ENCODE results near the gene LNPEP. TPM values are rescaled to one million over a fixed set of nuclear protein-coding genes. Genes with fewer than 3 reads are reported as not detected.

The LNPEP gene
- total RNA-seq, 2 donors from 2014 or later = 75.7 to 80.3 TPM

DNA sequence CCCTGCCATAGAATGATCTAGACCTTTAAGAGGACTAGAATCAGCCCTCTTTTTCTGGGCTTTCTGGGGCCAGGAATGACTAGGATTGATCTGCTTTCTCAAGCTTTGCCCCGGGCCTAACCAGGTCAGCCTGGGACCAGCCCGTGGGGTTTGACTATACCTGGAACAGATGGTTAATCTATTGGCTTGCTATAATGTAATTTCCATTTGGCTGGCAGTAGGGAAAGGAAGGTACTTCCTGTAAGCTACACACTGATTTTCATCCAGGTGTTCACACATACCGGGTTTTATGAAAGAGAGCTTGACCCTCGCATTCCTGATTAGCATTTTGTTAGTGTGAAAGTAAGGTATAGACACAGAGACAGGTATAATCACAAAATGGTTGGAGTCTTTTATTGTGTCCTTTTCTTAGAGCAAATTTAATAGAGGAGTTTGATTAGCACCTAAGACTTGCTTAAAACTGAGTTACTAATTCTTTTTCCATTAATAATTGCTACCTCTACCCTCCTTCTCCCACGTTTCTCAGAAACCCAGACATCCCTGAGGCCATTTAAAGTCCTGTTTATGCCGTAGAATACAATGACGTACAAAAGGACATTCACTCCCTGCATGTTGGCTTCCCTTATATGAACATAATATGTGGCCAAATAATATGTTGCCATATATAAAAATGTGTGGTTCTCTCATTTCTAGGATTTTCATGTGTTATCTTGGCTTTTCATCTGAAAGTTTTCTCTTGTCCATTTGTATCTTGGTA lies 17.3 kb downstream of the LNPEP start:
- Mint-ChIP-seq H3K4me3 (no peak overlapping the region), H3K27ac (peak overlapping the region; percentile 35), H3K9me3 (peaks cover 0 to 5% of the 10 kb centered on the region in 2 donors), H3K4me1 (ENCODE audit: low read depth) (peaks cover 78% of the 10 kb centered on the region), H3K27me3 (ENCODE audit: low read depth) (no peaks in the 10 kb centered on the region), H3K36me3 (ENCODE audit: insufficient read depth in 2 of 2) (peaks cover 0 to 17% of the 10 kb centered on the region in 2 donors)
- DNase-seq (no peak), ATAC-seq (replicated peaks in 1 of 2) (no peak)

DNA sequence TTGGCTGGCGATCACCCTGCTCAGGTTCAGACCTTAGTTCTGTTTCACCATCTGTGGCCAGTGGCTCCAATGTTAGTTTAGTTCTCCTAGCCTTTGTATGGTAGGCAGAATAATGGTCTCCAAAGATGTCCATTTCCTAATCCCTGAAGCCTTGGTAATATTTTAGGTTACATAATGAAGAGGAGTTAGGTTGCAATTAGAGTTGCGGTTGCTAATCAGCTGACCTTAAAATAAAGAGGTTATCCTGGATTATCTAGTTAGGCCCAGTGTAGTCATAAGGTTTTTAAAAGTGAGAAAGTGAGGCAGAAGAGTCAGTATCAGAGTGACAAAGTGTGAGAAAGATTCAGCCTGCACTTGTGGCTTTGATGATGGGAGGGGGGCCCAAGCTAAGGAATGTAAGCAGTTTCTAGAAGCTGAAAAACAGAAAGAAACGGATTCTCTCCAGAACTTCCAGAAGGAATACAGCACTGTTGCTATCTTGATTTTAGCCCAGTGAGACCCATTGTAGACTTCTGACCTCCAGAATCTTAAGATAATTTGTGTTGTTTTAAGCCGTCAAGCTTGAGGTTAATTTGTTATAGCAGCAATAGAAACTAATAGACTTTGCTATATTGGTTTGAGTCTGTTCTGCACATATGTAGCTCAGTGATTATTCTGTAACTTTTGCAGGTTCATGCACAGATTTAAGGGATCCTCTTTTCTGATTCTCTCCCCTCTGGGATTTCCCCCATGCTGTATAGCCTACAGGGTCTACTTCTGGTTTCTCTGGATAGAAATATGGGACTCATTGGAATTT lies 21.6 kb downstream of the LNPEP start:
- DNase-seq = peak; percentile 55 to 64

DNA sequence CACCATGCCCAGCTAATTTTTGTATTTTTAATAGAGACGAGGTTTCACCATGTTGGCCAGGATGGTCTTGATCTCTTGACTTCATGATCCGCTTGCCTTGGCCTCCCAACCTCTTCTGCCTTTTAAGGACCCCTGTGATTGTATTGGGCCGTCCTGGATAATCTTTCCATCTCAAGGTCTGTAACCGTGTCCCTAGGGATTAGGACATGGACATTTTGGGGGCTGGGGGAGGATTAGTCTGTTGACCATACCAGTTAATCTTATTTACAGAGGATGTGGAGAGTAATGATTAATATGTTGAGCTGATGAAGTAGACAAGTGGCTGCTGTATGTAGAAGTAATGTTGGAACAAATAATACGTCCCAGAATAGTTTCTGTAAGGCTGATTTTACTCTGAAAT lies 23.1 kb downstream of the LNPEP start:
- ATAC-seq (replicated peaks in 1 of 2) (no peak), DNase-seq (no peak)
- peaks cover 0 to 6% of the 10 kb centered on the region in 2 donors for H3K36me3 Mint-ChIP-seq (ENCODE audit: insufficient read depth in 2 of 2)
- peak overlapping the region; percentile 75 to 83 for H3K4me3 Mint-ChIP-seq
- peak overlapping the region; percentile 60 for H3K27ac Mint-ChIP-seq
- peaks cover 86% of the 10 kb centered on the region for H3K4me1 Mint-ChIP-seq (ENCODE audit: low read depth)
- no peaks in the 10 kb centered on the region for H3K9me3 Mint-ChIP-seq
- H3K27me3 Mint-ChIP-seq (ENCODE audit: low read depth) = no peaks in the 10 kb centered on the region

More for the DNA sequence above, 21.6 kb downstream of the LNPEP start:
- Mint-ChIP-seq H3K4me3 (peak overlapping the region; percentile 75 to 83), H3K9me3 (no peaks in the 10 kb centered on the region), H3K4me1 (ENCODE audit: low read depth) (peaks cover 86% of the 10 kb centered on the region), H3K27ac (peak overlapping the region; percentile 88), H3K36me3 (ENCODE audit: insufficient read depth in 2 of 2) (peaks cover 0 to 6% of the 10 kb centered on the region in 2 donors), H3K27me3 (ENCODE audit: low read depth) (no peaks in the 10 kb centered on the region)
- peak; percentile 95 for ATAC-seq (replicated peaks in 1 of 2)

DNA sequence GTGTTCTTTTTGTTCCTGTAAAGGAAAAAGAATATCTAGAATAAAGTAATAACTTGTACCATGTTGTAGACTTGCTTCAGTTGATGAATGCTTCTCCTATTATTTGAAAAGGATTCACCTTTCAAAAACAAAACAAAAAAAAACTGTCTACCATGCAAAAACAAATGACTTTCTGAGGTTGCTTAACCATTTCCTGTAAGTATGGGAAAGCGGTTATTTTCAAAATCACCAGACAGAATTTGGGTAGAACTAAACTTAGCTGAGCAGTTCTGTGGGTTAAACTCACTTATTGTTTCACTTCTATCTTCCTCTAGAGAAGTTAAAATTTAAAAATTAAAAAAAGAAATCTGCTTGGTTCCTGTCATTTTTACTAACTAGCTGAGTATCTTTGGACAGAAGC lies 25.2 kb downstream of the LNPEP start:
- peak; percentile 51 to 61 for ATAC-seq (replicated peaks in 1 of 2)
- no peak for DNase-seq
- Mint-ChIP-seq H3K4me1 (ENCODE audit: low read depth) (peaks cover 87% of the 10 kb centered on the region), H3K27ac (peak overlapping the region; percentile 54), H3K36me3 (ENCODE audit: insufficient read depth in 2 of 2) (peaks cover 0 to 8% of the 10 kb centered on the region in 2 donors), H3K27me3 (ENCODE audit: low read depth) (no peaks in the 10 kb centered on the region), H3K4me3 (peak overlapping the region; percentile 72 to 90), H3K9me3 (no peaks in the 10 kb centered on the region)

DNA sequence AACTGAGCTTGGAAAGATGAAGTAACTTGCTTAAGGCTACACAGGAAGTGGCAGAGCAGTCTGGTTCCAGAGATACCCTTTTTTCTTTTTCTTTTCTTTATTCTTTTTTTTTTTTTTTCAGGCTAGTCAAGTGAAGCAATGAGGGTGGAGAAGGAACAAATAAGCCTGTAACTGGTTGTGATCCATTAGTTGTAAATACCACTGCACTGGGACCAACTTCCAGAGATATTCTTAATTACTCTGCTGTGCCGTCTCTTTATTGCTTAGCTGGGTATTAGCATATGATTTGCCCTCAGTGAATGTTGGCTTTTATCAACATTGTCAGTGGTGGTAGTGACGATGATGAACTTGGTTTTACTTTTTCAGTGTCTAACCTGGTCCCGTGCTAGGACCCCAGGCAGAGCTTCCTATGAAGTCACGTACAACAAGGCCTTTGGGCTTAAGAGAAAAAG lies 26.7 kb downstream of the LNPEP start:
- H3K4me3 Mint-ChIP-seq = peak overlapping the region; percentile 72 to 90
- ATAC-seq (replicated peaks in 1 of 2) (peak; percentile 32 to 33), DNase-seq (no peak)
- peaks cover 0 to 7% of the 10 kb centered on the region in 2 donors for H3K36me3 Mint-ChIP-seq (ENCODE audit: insufficient read depth in 2 of 2)
- no peaks in the 10 kb centered on the region for H3K9me3 Mint-ChIP-seq
- H3K27ac Mint-ChIP-seq = peak overlapping the region; percentile 91
- H3K27me3 Mint-ChIP-seq (ENCODE audit: low read depth) = no peaks in the 10 kb centered on the region
- H3K4me1 Mint-ChIP-seq (ENCODE audit: low read depth) = peaks cover 84% of the 10 kb centered on the region

DNA sequence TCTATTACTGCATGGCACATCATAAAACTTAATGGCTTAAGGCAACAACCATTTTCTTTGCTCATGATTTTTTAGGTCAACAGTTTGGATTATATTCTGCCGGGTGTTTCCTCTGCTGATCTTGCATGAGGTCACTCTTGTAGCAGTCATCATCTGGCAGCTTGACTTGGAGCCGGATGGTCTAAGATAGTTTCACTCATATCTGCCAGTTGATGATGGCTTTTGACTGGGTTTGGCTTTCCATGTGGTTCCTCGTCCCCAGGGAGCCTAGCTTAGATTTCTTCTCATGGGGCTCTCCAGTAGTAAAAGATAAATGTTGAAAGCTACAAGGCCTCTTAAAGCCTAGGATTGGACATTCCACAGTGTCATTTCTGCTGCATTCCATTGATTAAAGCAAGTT lies 27.4 kb downstream of the LNPEP start:
- DNase-seq (peak; percentile 24 to 37), ATAC-seq (replicated peaks in 1 of 2) (peak; percentile 70 to 81)
- Mint-ChIP-seq H3K4me3 (peak overlapping the region; percentile 72 to 90), H3K4me1 (ENCODE audit: low read depth) (peaks cover 84% of the 10 kb centered on the region), H3K9me3 (no peaks in the 10 kb centered on the region), H3K27ac (peak overlapping the region; percentile 91), H3K36me3 (ENCODE audit: insufficient read depth in 2 of 2) (peaks cover 0 to 7% of the 10 kb centered on the region in 2 donors), H3K27me3 (ENCODE audit: low read depth) (no peaks in the 10 kb centered on the region)

DNA sequence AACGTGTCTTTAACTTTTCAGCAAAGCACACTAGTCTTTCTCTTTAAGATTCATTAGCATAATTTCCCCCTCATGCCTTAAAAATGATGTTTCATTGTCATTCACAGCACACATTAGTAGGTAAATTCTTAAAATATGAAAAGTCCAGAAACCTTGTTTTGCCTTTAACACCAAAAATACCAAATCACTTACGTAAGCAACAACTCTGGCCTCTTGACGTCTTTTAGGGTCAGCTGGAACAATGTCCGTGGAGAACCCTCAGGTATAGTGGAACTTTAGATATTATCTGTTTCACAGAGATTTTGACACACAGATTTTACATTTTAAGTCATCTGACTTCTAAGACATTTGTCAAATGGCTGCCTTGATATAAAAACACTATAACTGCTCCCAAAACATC lies 30.9 kb downstream of the LNPEP start:
- Mint-ChIP-seq H3K27me3 (ENCODE audit: low read depth) (no peaks in the 10 kb centered on the region), H3K36me3 (ENCODE audit: insufficient read depth in 2 of 2) (peaks cover 0 to 4% of the 10 kb centered on the region in 2 donors), H3K9me3 (no peaks in the 10 kb centered on the region), H3K27ac (no peak overlapping the region), H3K4me3 (no peak overlapping the region), H3K4me1 (ENCODE audit: low read depth) (peaks cover 84% of the 10 kb centered on the region)
- ATAC-seq (replicated peaks in 1 of 2) (no peak), DNase-seq (no peak)

DNA sequence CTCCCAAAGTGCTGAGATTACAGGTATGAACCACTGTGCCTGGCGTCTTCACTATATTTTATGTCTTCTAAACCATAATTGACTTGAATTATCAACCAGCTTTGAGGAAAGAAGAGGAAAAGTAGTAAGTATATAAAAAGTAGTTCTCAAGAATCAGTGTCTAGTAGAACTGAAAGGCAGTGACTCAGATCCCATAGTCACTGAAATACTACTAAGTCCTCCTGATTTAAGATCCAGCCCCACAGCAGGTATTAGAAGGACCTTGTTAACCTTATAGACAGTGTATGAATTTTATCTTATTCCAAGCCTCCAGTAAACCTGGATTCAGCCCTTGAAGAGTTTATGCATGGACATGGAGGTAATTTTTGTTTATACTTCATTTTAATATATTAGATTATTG lies 31.5 kb downstream of the LNPEP start:
- no peak overlapping the region for H3K27ac Mint-ChIP-seq
- peaks cover 84% of the 10 kb centered on the region for H3K4me1 Mint-ChIP-seq (ENCODE audit: low read depth)
- H3K9me3 Mint-ChIP-seq = no peaks in the 10 kb centered on the region
- peaks cover 0 to 4% of the 10 kb centered on the region in 2 donors for H3K36me3 Mint-ChIP-seq (ENCODE audit: insufficient read depth in 2 of 2)
- H3K4me3 Mint-ChIP-seq = no peak overlapping the region
- peak; percentile 31 to 52 for ATAC-seq (replicated peaks in 1 of 2)
- no peak for DNase-seq
- H3K27me3 Mint-ChIP-seq (ENCODE audit: low read depth) = no peaks in the 10 kb centered on the region

DNA sequence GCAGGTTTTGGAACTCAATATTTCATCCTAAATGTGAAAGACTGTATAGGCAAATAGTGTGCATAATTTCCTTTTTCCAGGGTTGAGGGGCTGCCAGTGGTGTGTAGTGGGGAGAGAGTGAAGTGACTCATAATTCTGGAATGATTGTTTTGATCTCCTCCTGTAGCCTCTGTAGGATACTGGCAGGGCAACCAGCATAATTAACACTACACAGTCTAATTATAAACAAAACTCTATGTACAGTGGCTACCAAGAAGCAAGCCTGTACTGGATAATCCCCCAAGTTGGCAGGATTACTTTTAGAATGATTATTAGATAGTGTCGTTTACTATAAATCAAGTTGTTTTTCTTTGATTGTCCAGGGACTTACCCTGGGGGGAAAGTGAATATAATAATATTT lies 32.2 kb downstream of the LNPEP start:
- peak overlapping the region; percentile 88 for H3K27ac Mint-ChIP-seq
- ATAC-seq (replicated peaks in 1 of 2) (peak in 1 of 2 donors; percentile 28), DNase-seq (no peak)
- H3K9me3 Mint-ChIP-seq = no peaks in the 10 kb centered on the region
- peak overlapping the region in 1 of 2 donors; percentile 15 for H3K4me3 Mint-ChIP-seq
- H3K4me1 Mint-ChIP-seq (ENCODE audit: low read depth) = peaks cover 84% of the 10 kb centered on the region
- H3K36me3 Mint-ChIP-seq (ENCODE audit: insufficient read depth in 2 of 2) = peaks cover 0 to 4% of the 10 kb centered on the region in 2 donors
- no peaks in the 10 kb centered on the region for H3K27me3 Mint-ChIP-seq (ENCODE audit: low read depth)

DNA sequence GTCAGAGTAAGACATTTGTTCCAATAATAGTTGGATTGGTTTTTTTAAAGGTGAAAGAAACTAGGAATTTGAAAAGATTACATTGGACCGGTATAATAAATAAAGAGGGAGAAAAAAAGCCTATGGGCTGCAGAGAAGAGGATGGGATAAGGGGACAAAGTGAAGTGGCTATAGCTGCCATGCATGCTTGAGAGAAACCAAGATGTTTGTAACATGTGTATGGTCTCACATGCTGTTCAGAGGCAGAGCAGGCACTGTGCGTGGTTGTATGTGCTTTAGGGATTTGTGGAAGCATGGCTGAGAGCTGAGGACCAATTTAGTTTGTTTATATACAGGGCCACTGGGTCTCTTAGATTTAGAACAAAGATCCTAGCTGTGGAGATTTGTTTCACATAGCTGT lies 32.7 kb downstream of the LNPEP start:
- DNase-seq (no peak), ATAC-seq (replicated peaks in 1 of 2) (no peak)
- H3K4me1 Mint-ChIP-seq (ENCODE audit: low read depth) = peaks cover 84% of the 10 kb centered on the region
- peak overlapping the region in 1 of 2 donors; percentile 28 for H3K4me3 Mint-ChIP-seq
- peaks cover 0 to 4% of the 10 kb centered on the region in 2 donors for H3K36me3 Mint-ChIP-seq (ENCODE audit: insufficient read depth in 2 of 2)
- H3K27ac Mint-ChIP-seq = peak overlapping the region; percentile 88
- H3K9me3 Mint-ChIP-seq = no peaks in the 10 kb centered on the region
- no peaks in the 10 kb centered on the region for H3K27me3 Mint-ChIP-seq (ENCODE audit: low read depth)

DNA sequence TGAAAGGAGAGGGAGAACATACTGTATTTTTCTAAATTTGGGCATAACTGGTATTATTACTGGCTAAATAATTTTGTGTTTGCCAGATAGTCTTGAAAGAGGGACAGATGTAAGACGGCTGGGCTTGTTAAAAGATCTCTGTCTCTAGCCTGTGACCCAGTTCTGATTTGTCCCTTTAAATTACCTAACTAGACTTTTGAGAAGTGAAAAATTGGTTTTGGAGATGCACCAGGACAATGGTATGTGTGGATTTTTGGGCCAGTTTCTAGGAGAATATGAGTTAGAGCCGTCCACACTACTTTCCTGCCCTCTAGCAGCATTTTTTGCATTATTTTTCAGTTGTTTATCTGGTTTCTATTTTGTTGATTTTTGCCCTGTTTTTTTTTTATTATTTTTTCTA lies 33.5 kb downstream of the LNPEP start:
- Mint-ChIP-seq H3K4me1 (ENCODE audit: low read depth) (peaks cover 85% of the 10 kb centered on the region), H3K36me3 (ENCODE audit: insufficient read depth in 2 of 2) (peaks cover 0 to 4% of the 10 kb centered on the region in 2 donors), H3K9me3 (no peaks in the 10 kb centered on the region), H3K4me3 (no peak overlapping the region), H3K27ac (no peak overlapping the region), H3K27me3 (ENCODE audit: low read depth) (no peaks in the 10 kb centered on the region)
- DNase-seq (no peak), ATAC-seq (replicated peaks in 1 of 2) (no peak)

DNA sequence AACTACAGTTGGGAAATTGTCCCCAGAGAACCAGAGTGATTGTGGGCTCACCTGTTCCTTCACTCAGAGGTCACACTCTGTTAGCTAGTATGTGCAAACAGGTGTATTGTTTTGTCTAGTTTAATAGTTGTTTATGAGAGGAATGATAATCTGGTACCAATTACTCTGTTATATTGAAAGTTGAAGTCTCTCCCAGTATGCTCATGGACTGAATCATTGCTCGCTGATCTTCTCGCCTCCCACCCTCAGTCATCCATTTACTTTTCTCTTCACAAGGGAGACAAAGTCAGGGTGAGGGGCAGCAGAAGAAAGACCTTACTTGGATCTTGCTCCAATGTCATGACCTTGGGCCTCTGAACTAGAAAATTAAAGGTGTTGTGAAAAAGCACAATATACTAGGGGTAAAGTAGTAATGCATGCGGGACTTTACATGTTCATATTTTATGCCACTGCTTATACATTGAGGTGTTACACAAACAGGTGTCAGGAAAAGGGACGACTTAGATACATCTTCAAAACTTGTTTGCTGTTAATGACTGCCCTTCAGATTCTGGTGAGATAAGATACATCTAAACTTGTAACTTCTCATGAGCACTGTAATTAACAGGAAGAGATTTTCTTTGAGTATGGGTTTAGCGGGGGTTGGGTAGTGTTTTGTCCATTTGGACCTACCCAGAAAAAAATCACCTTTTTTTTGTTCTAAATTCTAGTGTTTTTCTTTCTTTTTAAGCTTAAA lies 36.9 kb downstream of the LNPEP start:
- ATAC-seq (replicated peaks in 1 of 2) (peak in 1 of 2 donors; percentile 41), DNase-seq (no peak)
- peak overlapping the region; percentile 68 for H3K27ac Mint-ChIP-seq
- H3K4me3 Mint-ChIP-seq = peak overlapping the region; percentile 61 to 79
- no peaks in the 10 kb centered on the region for H3K9me3 Mint-ChIP-seq
- H3K4me1 Mint-ChIP-seq (ENCODE audit: low read depth) = peaks cover 79% of the 10 kb centered on the region
- no peaks in the 10 kb centered on the region for H3K27me3 Mint-ChIP-seq (ENCODE audit: low read depth)
- H3K36me3 Mint-ChIP-seq (ENCODE audit: insufficient read depth in 2 of 2) = no peaks in the 10 kb centered on the region

All from activated T-cell treated with anti-CD3 and anti-CD28 coated beads, Interleukin-2, amount 50 U/mL, for 72 hours (primary cell).